CD1c-positive myeloid dendritic cell (primary cell): ENCODE measurements around the gene PTPRN2.
"Not testable (repeated sequence)": the region's sequence is repeated elsewhere in the genome, so short reads cannot be mapped to it uniquely, and the experiment has no call there.

ENCODE experiments used
- DNase-seq: peaks from one replicate; pipeline ENCODE4 v3.0.0-alpha.2; 2016; ENCODE audit errors: extremely low spot score

The PTPRN2 gene

DNA sequence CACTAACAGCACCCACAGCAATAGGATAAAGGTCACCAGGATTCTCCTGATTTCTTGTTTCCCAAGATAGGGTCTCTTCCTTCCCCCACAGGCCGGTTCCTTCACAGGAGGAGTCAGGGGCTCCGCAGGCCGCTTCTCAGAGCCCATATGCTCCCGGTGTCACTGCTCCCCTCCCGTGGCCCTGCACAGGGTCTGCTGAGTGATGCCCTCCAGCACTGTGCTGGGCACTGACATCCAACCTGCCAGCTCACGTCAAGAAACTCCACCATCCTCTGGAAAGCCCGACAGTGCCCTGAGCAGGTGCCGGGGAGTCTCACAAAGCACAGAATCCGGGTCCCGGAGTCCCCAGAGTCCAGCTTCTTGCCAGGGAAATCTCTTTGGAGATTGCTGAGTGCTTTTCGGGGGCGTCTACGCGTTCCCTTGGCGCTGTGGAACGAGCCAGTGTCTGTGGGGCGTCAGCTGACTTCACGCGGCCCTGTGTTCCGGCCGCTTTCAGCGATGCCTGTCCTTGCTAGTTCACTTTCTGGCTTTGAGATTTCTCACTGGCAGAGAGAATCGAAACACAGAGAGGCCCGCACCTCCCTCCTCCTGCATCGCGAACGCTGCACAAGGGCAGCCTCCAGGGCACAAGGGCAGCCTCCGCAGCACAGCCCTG, 683.3 kb downstream of the PTPRN2 start:
- no peak for DNase-seq

DNA sequence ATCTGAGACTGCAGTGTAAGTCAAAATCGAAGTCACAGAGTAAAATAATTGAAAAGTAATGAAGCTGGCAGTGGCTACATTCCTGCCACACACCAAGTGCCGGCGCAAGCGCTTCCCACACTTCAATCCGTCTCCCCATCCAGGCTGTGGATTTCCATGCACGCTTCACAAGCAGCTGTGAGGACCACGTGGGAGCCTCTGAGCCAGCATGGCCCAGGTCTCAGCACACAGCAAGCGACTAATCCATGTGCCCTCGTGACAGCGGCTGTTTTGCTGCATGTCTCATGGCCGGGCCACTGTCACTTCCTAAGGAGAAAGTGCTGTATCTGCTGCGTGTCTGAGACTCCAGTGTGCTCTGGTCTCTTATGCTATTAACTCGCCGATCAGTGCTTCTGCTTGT, 683.9 kb downstream of the PTPRN2 start:
- DNase-seq: no peak

DNA sequence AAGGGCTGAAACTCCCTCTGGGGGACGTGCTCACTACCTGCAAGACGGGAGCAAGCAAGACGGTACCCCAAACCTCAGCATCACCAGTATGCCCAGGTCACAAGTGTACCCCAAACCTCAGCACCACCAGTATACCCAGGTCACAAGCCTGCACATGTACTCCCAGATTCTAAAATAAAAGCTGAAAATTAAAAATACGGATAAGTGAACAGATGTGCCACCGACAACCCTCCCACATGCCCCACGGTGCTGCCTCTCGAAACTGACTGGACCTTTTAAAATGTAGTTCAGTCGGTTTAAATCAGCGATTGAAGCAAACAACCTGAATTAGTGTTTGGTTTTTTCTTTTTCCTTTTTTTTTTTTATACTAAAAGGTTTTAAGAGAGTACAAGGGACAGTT, 684.3 kb downstream of the PTPRN2 start:
- no peak for DNase-seq

GRCh38 chr7:157901816-157902610, 685.6 kb downstream of the PTPRN2 start:
- not testable (repeated sequence) for DNase-seq

DNA sequence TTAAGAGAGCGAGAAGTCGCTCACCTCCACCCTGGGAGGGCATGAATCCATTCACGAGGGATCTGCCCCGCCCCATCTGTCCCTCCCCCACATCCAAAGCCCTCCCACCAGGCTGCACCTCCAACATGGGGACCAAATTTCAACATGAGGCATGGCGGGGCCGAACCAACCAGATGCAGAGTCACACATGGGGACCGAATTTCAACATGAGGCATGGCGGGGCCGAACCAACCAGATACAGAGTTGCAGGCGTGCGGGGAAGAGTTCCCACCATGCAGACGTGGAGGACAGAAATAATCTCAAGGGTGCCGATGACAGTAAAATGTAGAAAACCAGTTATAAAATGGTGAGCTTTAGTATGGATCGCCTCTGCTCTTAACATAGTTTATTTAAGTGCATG, 686.5 kb downstream of the PTPRN2 start:
- no peak for DNase-seq

- DNase-seq: no peak
Measured at GRCh38 chr7:157900556-157900955, 687.1 kb downstream of the PTPRN2 start.

DNA sequence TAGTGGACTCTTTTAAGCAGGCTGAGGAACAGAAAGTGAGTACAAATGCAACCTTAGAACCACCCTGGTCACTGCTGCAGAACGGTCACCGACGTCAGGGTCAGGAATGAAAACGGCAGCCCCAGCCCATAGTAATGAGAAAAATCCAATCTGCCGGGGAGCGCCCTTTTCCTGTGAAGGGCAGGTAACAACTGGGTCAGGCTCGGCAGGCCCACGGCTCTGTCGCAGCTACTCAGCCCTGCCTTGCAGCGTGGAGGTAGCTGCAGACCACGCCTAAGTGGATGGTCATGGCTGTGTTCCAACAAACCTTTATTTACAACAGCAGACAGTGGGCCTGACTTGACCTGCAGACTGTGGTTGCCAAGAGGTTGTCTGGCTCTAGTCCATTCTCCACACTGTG, 687.6 kb downstream of the PTPRN2 start:
- no peak for DNase-seq

DNA sequence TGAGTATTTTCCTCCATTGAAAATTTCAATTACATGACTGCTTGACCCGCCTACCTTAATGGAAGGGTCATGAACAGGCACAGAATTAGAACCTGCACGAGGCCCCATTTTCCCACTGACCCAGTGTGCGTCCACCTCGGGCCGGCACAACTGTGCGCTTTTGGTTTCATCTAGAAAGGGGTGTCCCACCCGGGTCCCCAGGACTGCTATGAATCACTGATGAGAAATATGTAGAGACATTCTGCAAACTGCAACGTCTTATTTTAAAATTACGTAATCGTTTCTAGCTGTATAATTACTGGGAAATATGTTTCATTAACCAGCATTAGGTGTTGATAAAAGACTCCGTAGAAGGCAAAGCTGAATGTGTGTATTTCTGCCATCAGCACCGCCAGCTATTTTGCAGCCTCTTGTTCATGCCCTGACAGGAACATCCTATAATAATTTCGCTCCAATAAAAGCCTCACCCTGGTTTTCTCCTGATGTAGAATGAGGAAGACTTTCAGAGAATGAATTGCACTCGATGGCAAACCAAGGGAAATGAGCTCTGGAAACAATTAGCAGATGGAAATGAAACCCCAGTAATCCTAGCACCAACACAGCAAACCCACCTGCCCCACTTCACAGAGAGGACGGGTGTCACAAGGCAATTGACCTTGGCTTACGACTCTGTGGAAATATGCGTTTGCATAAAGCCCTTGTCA, 688.7 kb downstream of the PTPRN2 start:
- no peak for DNase-seq

GRCh38 chr7:157898261-157898660, 689.4 kb downstream of the PTPRN2 start:
- DNase-seq: no peak

DNA sequence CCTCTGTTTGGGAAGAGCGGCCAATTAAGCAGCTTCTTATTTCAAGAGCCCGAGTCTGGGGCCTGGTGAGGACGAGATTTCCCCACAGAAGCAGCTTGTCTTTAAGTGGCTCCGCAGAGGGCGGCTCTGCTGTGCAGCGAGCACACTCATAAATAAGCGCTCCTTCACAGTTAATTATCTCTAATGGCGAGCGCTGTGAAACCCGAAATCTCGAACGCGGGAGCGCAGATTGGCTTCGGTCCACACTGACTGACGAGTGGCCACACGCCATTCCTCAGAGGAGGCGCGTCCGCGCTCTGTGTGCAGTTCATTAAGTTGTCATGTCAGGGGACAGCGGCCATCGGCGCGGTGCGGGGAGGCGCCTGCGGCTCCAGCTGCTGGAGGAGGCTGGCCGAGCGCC, 689.9 kb downstream of the PTPRN2 start:
- DNase-seq: no peak

- DNase-seq: no peak
Measured at GRCh38 chr7:157896774-157897555, 690.7 kb downstream of the PTPRN2 start.

DNA sequence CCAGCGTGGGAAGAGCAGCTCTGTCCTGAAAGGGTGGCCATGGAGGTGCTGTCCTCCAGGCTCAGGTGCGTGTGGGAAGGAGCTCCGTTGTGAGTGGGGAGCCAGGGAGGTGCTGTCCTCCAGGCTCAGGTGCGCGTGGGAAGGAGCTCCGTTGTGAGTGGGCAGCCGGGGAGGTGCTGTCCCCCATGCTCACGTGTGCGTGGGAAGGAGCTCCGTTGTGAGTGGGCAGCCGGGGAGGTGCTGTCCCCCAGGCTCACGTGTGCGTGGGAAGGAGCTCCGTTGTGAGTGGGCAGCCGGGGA, 691.3 kb downstream of the PTPRN2 start:
- DNase-seq: not testable (repeated sequence)

DNA sequence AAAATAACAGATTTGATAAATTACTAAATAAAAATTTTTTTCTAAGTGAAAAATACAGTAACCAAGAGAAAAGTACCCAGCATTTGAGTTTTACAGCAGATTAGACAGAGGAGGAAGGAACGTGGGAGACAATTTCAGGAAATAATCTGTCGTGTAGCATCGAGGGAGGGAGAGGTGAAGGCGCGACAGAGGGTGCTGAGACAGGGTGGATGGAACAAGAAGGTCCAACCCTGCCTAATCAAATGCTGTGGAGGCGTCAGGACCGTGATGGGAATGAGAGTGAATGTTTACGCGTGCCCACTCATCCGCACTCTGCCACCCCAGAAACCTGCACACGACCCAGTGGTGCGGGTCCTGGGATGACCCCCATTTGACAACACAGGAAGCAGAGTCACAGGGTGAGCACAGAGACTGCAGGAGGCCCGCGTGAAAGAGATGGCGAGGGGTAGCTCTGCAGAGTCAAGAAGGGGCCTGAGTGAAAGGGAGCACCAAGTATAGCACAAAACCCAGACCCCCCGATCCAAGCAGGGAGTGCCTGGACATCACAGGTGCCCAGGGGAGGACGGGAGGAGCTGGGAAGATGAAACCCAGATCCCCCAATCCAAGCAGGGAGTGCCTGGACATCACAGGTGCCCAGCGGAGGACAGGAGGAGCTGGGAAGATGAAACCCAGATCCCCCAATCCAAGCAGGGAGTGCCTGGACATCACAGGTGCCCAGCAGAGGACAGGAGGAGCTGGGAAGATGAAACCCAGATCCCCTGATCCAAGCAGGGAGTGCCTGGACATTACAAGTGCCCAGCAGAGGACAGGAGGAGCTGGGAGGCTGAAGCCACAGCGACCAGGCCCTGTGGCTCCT, 691.9 kb downstream of the PTPRN2 start:
- DNase-seq: no peak

DNA sequence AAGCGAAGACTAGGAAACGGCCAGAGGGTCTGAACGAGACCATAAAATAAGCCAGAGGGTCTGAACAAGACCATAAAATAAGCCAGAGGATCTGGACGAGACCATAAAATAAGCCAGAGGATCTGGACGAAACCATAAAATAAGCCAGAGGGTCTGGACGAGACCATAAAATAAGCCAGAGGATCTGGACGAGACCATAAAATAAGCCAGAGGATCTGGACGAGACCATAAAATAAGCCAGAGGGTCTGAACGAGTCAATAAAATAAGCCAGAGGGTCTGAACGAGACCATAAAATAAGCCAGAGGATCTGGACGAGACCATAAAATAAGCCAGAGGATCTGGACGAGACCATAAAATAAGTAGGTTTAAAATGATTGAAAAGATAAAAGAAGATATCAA, 692.5 kb downstream of the PTPRN2 start:
- not testable (repeated sequence) for DNase-seq

DNA sequence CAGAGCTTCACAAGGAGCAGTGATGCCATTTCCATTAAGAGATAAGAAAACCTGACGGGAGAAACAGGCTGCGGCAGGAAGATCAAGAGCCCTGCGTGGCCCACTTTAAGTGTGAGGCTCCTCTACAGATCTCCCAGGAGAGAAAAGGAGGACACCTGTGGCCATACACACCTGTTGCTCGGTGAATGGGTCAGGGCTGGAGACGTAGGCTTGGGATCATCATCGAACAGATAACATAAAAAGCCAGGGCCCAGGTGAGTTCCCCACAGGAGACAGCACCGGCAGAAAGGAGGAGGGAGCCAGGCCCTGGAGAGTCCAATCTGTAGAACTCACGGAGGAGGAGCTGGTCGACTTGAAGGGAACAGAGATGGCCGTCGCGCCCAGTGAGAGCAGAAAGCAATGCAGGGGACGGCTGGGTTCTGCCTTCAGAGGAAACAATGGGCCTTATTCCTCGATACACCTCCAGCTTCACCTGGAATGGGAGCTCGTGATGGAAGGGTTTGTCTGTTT, 694.0 kb downstream of the PTPRN2 start:
- DNase-seq: no peak

DNA sequence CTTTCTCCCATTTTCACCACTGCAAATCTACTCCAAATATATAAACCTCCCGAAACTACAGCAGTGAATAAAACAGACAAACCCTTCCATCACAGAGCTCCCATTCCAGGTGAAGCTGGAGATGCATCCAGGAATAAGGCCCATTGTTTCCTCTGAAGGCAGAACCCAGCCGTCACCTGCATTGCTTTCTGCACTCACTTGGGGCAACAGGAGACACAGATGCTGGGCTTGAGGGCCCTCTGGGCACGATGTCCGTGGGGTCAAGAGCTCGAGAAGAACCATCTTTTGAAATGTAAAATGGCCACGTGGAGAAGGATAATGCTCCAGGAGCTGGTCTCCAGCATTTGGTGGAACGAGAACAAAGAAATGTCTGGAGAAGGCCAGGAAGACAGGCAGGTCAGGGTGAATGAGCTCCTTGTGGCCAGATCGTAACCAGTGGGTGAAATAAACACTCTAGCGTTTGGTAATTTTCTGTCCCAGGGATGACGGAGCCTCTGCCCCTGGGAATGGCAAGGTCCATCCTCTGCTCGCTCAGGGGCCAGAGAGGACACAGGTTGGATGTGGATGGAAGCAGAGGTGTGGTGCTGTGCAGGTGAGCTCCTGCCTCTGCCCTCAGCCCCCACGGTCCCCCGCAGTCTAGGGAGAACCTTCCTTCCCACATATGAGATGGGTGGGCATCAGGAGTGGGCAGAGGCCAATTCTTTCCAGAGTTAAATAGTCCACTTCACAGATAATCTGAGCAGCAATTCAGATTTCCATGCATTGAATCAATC, 694.7 kb downstream of the PTPRN2 start:
- DNase-seq: no peak

DNA sequence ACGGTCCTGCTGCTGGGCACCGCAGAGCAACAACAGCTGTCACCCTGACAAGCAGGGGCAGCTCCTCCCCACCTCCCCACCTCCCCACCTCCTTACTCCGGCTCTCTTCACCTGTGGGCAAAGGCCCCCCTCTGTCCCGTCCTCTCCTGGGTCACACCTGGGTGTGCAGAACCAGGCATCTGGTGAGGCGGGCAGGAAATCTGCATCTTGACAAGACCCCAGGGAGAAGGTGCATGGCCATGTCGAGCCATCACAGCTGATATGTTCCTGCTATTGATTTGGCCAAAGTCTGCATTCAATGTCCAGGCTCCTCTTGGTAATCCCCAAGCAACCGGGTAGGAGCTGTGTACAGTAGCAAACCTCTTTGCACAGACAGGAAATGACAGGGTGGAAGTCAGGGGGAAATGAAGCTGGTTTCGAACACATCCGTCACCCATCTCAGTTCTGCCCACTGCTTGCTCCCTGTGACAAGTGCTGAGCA, 696.7 kb downstream of the PTPRN2 start:
- no peak for DNase-seq

GRCh38 chr7:157889480-157889879, 698.1 kb downstream of the PTPRN2 start:
- DNase-seq: no peak

DNA sequence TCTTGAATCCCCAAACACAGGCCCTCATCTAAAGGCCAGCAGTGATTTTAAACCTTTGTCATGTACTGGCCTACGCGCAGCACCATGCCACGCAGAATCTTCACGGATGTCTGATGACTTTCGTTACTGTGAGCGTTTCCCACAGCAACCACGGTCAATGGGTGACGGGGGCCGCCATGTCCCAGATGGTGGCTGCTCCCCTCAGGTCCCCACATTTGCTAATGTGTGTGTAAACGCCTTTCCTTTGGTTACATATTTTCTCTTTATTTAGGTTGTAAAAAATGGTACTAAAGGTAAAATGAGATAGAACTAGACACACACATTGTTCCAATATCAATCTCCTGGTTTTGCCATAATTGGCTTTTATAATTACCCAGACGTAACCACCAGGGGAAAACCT, 699.0 kb downstream of the PTPRN2 start:
- DNase-seq: no peak

DNA sequence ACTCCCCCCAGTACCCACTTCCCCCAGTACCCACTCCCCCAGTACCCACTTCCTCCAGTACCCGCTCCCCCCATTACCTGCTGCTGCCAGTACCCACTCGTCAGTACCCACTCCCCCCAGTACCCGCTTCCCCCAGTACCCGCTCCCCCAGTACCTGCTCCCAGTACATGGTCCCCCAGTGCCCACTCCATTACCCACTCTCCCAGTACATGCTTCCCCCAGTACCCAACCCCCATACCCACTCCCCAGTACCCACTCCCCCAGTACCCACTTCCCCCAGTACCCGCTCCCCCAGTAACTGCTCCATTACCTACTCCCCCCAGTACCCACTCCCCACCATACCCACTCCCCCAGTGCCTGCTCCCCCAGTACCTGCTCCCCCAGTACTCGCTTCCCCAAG, 700.2 kb downstream of the PTPRN2 start:
- no peak for DNase-seq
